Calu3 (cell line): ENCODE data around the gene FGFBP3. TPM values are rescaled to one million over a fixed set of nuclear protein-coding genes. Genes with fewer than 3 reads are reported as not detected.

Experiments
- BruUV-seq: library from RNA; stranded (reverse); fragments of 400-500 nt; replicated peaks from 2 replicates; lab custom pipeline; 2021; lab: Mats Ljungman, UMichigan
- CTCF ChIA-PET: fragments of 300-600 bp; sonication (Branson Sonifier 250); formaldehyde crosslinking; loops from one replicate; lab custom pipeline; 2022; ENCODE audit warnings: antibody characterized with exemption; lab: Charles Lee
- DNase-seq: peaks from one replicate; pipeline ENCODE4 v3.0.0; 2022
- H3K27ac Mint-ChIP-seq: one replicate; pipeline ENCODE4 v1.8.0; 2022; ENCODE audit warnings: mixed read lengths; ENCODE audit not compliant: unreplicated experiment
- H3K27me3 Mint-ChIP-seq: one replicate; pipeline ENCODE4 v1.8.0; 2022; ENCODE audit warnings: mixed read lengths; ENCODE audit not compliant: unreplicated experiment
- H3K36me3 Mint-ChIP-seq: one replicate; pipeline ENCODE4 v1.8.0; 2022; ENCODE audit warnings: mild to moderate bottlenecking, moderate library complexity, mixed read lengths; ENCODE audit not compliant: insufficient read depth, unreplicated experiment
- H3K4me1 Mint-ChIP-seq: one replicate; pipeline ENCODE4 v1.8.0; 2022; ENCODE audit warnings: mild to moderate bottlenecking, low read depth, mixed read lengths; ENCODE audit not compliant: unreplicated experiment
- H3K4me3 Mint-ChIP-seq: one replicate; pipeline ENCODE4 v1.8.0; 2022; ENCODE audit warnings: mild to moderate bottlenecking, low read depth, moderate library complexity, mixed read lengths; ENCODE audit not compliant: unreplicated experiment
- H3K9me3 Mint-ChIP-seq: one replicate; pipeline ENCODE4 v1.8.0; 2022; ENCODE audit warnings: low read depth, mixed read lengths; ENCODE audit not compliant: unreplicated experiment
- intact Hi-C: fragments of 100-400 bp; cut with micrococcal nuclease; formaldehyde crosslinking; loops from one replicate; pipeline ENCODE4 v1.10.0; 2022; ENCODE audit not compliant: unreplicated experiment
- total RNA-seq: library from RNA; stranded (reverse); gene quantifications from 2 replicates; pipeline ENCODE4 v1.2.3, GENCODE V29; 2022
- TF ChIP-seq, protein P1 (sequence below): fragments of 200-600 bp; IDR thresholded peaks from one replicate; pipeline ENCODE4 v1.8.0; 2022; ENCODE audit warnings: antibody characterized with exemption; ENCODE audit not compliant: unreplicated experiment

The FGFBP3 gene
- total RNA-seq, 1 experiment from 2014 or later = 2.1 TPM

DNA sequence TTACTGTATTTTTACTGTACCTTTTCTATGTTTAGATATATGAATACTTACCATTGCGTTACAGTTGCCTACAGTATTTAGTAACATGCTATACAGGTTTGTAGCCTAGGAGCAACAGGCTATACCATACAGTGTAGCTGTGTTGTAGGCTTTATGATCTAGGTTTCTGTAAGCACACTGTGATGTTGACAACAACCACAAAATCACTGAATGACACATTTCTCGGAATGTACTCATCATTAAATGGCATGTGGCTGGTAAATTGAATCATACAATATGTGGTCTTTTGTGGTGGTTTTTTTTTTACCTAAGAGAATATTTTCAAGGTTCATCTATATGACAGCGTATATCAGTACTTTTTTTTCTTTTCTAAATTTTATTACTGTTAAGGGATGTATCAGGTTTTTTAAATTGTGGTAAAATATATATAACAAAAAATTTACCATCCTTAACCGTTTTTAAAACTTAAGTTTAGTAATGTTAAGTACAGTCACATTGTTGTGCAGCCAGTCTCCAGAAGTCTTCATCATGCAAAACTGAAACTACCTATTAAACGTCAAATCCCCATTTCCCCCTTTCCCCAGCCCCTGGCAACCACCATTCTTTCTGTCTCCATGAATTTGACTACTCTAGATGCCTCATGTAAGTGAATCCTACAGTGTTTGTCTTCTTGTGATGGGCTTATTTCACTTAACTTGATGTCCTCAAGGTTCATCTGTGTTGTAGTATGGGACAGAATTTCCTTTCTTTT, 35.8 kb upstream of the FGFBP3 start:
- BruUV-seq = no TSS peak
- Mint-ChIP-seq H3K9me3 (no peaks in the 10 kb centered on the region), H3K4me1 (no peaks in the 10 kb centered on the region), H3K27ac (no peak overlapping the region), H3K36me3 (peaks cover 5% of the 10 kb centered on the region), H3K4me3 (no peak overlapping the region), H3K27me3 (no peaks in the 10 kb centered on the region)
- TF ChIP-seq, protein P1, sequence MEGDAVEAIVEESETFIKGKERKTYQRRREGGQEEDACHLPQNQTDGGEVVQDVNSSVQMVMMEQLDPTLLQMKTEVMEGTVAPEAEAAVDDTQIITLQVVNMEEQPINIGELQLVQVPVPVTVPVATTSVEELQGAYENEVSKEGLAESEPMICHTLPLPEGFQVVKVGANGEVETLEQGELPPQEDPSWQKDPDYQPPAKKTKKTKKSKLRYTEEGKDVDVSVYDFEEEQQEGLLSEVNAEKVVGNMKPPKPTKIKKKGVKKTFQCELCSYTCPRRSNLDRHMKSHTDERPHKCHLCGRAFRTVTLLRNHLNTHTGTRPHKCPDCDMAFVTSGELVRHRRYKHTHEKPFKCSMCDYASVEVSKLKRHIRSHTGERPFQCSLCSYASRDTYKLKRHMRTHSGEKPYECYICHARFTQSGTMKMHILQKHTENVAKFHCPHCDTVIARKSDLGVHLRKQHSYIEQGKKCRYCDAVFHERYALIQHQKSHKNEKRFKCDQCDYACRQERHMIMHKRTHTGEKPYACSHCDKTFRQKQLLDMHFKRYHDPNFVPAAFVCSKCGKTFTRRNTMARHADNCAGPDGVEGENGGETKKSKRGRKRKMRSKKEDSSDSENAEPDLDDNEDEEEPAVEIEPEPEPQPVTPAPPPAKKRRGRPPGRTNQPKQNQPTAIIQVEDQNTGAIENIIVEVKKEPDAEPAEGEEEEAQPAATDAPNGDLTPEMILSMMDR = no peak
- DNase-seq = no peak
- CTCF ChIA-PET = no interaction called here
- intact Hi-C loops = no loop called here

DNA sequence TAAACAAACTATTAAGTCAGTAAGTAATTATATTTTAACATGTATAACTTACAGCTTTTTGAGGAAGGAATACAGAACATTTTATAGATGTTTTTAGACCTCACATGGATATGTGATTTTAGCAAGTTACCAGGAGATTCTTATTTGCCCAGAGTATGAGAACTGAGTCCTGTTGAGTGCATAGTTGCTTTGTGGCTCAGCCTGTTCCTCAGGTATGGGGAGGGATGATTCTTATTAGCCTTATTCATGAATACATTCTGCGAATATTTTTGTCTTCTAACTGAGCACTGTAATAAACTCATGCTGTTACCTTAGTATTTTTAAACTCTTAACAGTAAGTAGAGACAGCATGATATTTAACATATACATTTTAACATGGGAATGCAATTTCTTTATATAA, 32.1 kb upstream of the FGFBP3 start:
- no peak for DNase-seq
- TF ChIP-seq, protein P1 = no peak
- Mint-ChIP-seq H3K27me3 (no peaks in the 10 kb centered on the region), H3K4me3 (no peak overlapping the region), H3K4me1 (no peaks in the 10 kb centered on the region), H3K36me3 (peaks cover 6% of the 10 kb centered on the region), H3K27ac (no peak overlapping the region), H3K9me3 (no peaks in the 10 kb centered on the region)
- no TSS peak for BruUV-seq
- CTCF ChIA-PET = interaction anchor here (0.7 kb wide), 1 partner anchor 545 kb away, joined by 3 read pairs; no protein-coding TSS in a partner anchor
- intact Hi-C loops = no loop called here

DNA sequence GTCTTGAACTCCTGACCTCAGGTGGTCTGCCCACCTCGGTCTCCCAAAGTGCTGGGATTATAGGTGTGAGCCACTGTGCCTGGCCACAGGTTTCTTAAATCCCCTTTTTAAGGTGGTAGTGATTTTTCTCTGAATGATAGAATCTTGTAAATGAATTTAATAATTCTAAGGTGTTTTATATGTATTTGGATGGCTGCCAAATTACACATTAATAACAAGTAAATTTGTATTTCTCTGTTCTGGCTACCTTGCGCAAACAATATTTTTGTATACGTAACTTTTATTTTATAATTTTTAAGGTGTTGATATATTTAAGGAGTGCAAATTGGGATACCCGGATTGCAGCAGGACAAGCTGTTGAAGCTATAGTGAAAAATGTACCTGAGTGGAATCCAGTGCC, 30.4 kb upstream of the FGFBP3 start:
- CTCF ChIA-PET = no interaction called here
- Mint-ChIP-seq H3K4me1 (peaks cover 11% of the 10 kb centered on the region), H3K9me3 (peaks cover 2% of the 10 kb centered on the region), H3K4me3 (no peak overlapping the region), H3K36me3 (peaks cover 12% of the 10 kb centered on the region), H3K27me3 (no peaks in the 10 kb centered on the region), H3K27ac (no peak overlapping the region)
- TF ChIP-seq, protein P1 = no peak
- intact Hi-C loops = no loop called here
- no TSS peak for BruUV-seq
- no peak for DNase-seq

DNA sequence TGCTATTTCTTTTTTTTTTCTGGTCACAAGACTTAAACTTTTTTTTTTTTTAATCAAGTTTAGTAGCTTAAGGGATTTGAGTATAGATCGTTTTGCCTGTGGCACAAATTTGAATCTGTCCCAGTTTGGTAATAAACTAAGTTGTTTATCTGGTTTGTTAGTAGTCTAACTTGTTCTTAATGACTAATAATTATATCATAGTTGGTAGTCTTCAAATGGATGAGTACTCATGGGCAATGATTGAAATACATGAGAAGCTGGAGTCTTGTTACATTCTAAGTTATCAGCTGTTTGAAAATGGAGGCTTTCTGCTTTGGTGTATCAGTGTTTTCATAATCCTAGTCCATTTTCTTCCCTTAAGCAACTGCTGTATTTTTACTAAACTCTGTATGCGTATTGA, 26.6 kb upstream of the FGFBP3 start:
- Mint-ChIP-seq H3K36me3 (peaks cover 8% of the 10 kb centered on the region), H3K9me3 (peaks cover 3% of the 10 kb centered on the region), H3K4me1 (peaks cover 38% of the 10 kb centered on the region), H3K27me3 (no peaks in the 10 kb centered on the region), H3K4me3 (no peak overlapping the region), H3K27ac (no peak overlapping the region)
- intact Hi-C loops = no loop called here
- no peak for DNase-seq
- CTCF ChIA-PET = no interaction called here
- TF ChIP-seq, protein P1 = no peak
- no TSS peak for BruUV-seq
